GM12865 (cell line): ENCODE data around the gene KRT79.

Experiments
- DNase-seq: peaks from one replicate; pipeline ENCODE4 v3.0.0; 2010; ENCODE audit warnings: low read depth
- H3K4me3 ChIP-seq: 2 replicates; pipeline ENCODE4 v1.5.1; 2011; ENCODE audit warnings: mild to moderate bottlenecking, low read depth, low read length, control low read depth
- CTCF ChIP-seq: IDR thresholded peaks from 2 replicates; pipeline ENCODE4 v1.5.1; 2011; ENCODE audit warnings: low read length, control low read depth, low read depth, inconsistent platforms; ENCODE audit not compliant: insufficient read depth; ENCODE audit errors: missing control alignments

The KRT79 gene

GRCh38 chr12:52828156-52828555 is 6.0 kb downstream of the KRT79 start:
- DNase-seq, result no peak
- no peak overlapping the region for H3K4me3 ChIP-seq
- no peak for TF ChIP-seq CTCF

- no peak for DNase-seq
- H3K4me3 ChIP-seq, result no peak overlapping the region
- TF ChIP-seq CTCF, result no peak
Observed at GRCh38 chr12:52827499-52828090, 6.5 kb downstream of the KRT79 start.

GRCh38 chr12:52826611-52827498 is 7.3 kb downstream of the KRT79 start:
- H3K4me3 ChIP-seq, result no peak overlapping the region
- TF ChIP-seq CTCF, result no peak
- DNase-seq, result no peak

GRCh38 chr12:52825961-52826360 is 8.2 kb downstream of the KRT79 start:
- no peak for TF ChIP-seq CTCF
- H3K4me3 ChIP-seq, result no peak overlapping the region
- no peak for DNase-seq

- H3K4me3 ChIP-seq, result no peak overlapping the region
- DNase-seq, result no peak
- TF ChIP-seq CTCF, result no peak
Observed at GRCh38 chr12:52824741-52825410, 9.2 kb downstream of the KRT79 start.

GRCh38 chr12:52823761-52824450 is 10.2 kb downstream of the KRT79 start:
- no peak for TF ChIP-seq CTCF
- no peak overlapping the region for H3K4me3 ChIP-seq
- DNase-seq, result no peak
